NB4 (cell line): Measurements from ENCODE around the gene CYP4F2.

ENCODE experiments used
- CTCF ChIP-seq: IDR thresholded peaks from one replicate; pipeline ENCODE4 v1.5.1; 2012; ENCODE audit warnings: low read depth, low read length
- POLR2A ChIP-seq: IDR thresholded peaks from 2 replicates; pipeline ENCODE4 v1.6.1; 2011; ENCODE audit warnings: mild to moderate bottlenecking; ENCODE audit not compliant: insufficient read length; ENCODE audit errors: extremely low read depth

GRCh38 chr19:15869109-15869555 is 28.7 kb downstream of the CYP4F2 start:
- peak; percentile 45 for TF ChIP-seq POLR2A
- TF ChIP-seq CTCF: peak; percentile 69
